PC-9 (cell line): ENCODE results near the gene SLX4IP. TPM values are rescaled to one million over a fixed set of nuclear protein-coding genes. Genes with fewer than 3 reads are reported as not detected.

Experiments used
- BruUV-seq: library from RNA; stranded (reverse); fragments of 400-500 nt; replicated peaks from 2 replicates; lab custom pipeline; 2021; lab: Mats Ljungman, UMichigan
- CTCF ChIA-PET: fragments of 300-600 bp; sonication (Branson Sonifier 250); formaldehyde crosslinking; loops from one replicate; lab custom pipeline; 2022; ENCODE audit warnings: antibody characterized with exemption; lab: Charles Lee
- POLR2A ChIA-PET: fragments of 300-600 bp; sonication (Branson Sonifier 250); formaldehyde crosslinking; loops from one replicate; lab custom pipeline; 2022; ENCODE audit warnings: antibody characterized with exemption; ENCODE audit not compliant: unreplicated experiment; lab: Charles Lee
- DNase-seq, 2 experiments: peaks; one replicate each; pipeline versions ENCODE4 v3.0.0 to v3.0.0-alpha.2; 2015 to 2022; ENCODE audit warnings: mixed read lengths in 1 of 2
- H2AFZ ChIP-seq: fragments of 200-600 bp; sonication (generic); 2 replicates; pipeline ENCODE4 v1.8.1; 2017; ENCODE audit warnings: antibody characterized with exemption
- H3F3A ChIP-seq: fragments of 200-600 bp; sonication (generic); 2 replicates; pipeline ENCODE4 v1.8.1; 2017; ENCODE audit warnings: antibody characterized with exemption, mild to moderate bottlenecking, low read depth; ENCODE audit not compliant: insufficient read depth
- H3K27ac ChIP-seq: fragments of 200-600 bp; sonication (generic); 2 replicates; pipeline ENCODE4 v1.6.1; 2016; ENCODE audit warnings: mixed run types
- H3K27me3 ChIP-seq: fragments of 200-600 bp; sonication (generic); 2 replicates; pipeline ENCODE4 v1.6.1; 2016; ENCODE audit warnings: low read depth, mixed run types; ENCODE audit not compliant: insufficient read depth
- H3K36me3 ChIP-seq: fragments of 200-600 bp; sonication (generic); 2 replicates; pipeline ENCODE4 v1.6.1; 2016; ENCODE audit warnings: low read depth, mixed run types
- H3K4me1 ChIP-seq: fragments of 200-600 bp; sonication (generic); replicated peaks from 2 replicates; pipeline ENCODE4 v1.6.1; 2016; ENCODE audit warnings: mixed run types; ENCODE audit not compliant: insufficient read depth
- H3K4me2 ChIP-seq: fragments of 200-600 bp; sonication (generic); 2 replicates; pipeline ENCODE4 v1.6.1; 2017; ENCODE audit warnings: mixed run types
- H3K4me3 ChIP-seq: fragments of 200-600 bp; sonication (generic); 2 replicates; pipeline ENCODE4 v1.6.1; 2016; ENCODE audit warnings: mixed run types
- H3K79me2 ChIP-seq: fragments of 200-600 bp; sonication (generic); 2 replicates; pipeline ENCODE4 v1.6.1; 2017; ENCODE audit warnings: low read depth, mixed run types
- H3K9me2 ChIP-seq: fragments of 200-600 bp; sonication (generic); 2 replicates; pipeline ENCODE4 v1.8.1; 2017; ENCODE audit warnings: mild to moderate bottlenecking; ENCODE audit not compliant: insufficient read depth
- H3K9me3 ChIP-seq: fragments of 200-600 bp; sonication (generic); 2 replicates; pipeline ENCODE4 v1.8.1; 2016; ENCODE audit warnings: low read depth; ENCODE audit not compliant: insufficient read depth
- H4K20me1 ChIP-seq: fragments of 200-600 bp; sonication (generic); 2 replicates; pipeline ENCODE4 v1.8.1; 2017; ENCODE audit not compliant: insufficient read depth
- EZH2 ChIP-seq: fragments of 200-600 bp; sonication (generic); IDR thresholded peaks from 2 replicates; pipeline ENCODE4 v1.8.0; 2017; ENCODE audit warnings: antibody characterized with exemption, low read depth
- intact Hi-C: fragments of 100-400 bp; cut with micrococcal nuclease; formaldehyde crosslinking; loops from one replicate; pipeline ENCODE4 v1.10.0; 2022; ENCODE audit not compliant: unreplicated experiment
- total RNA-seq: library from RNA; stranded (reverse); gene quantifications from 2 replicates; pipeline ENCODE4 v1.2.3, GENCODE V29; 2021
- TF ChIP-seq, protein P1 (sequence below): fragments of 200-600 bp; sonication (generic); conservative IDR thresholded peaks from 2 replicates; pipeline ENCODE4 v1.6.1; 2017; ENCODE audit warnings: mixed run types, antibody characterized with exemption, mild to moderate bottlenecking, moderate library complexity

The SLX4IP gene
- total RNA-seq, 1 experiment from 2014 or later: 13.4 TPM

DNA sequence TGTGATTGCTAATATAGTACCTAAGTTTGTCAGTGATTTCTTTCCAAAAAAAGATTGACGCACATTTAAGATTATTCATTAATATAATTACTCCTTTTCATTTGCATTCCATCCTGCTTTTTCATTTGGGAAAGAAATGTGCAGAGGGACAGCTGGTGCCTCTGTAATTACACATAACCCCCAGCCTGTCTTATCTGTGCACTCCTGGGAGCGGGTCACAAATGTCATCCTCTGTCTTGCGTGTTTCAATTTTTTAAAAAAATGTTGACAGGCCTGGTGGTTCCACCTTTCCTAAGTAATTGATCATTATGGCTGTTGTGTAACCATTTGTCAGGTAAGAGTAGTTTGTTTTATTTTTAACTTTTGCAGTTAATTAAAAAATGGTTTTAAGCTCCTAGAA lies 92.7 kb downstream of the SLX4IP start:
- H3F3A ChIP-seq: no peaks in the 10 kb centered on the region
- H3K4me2 ChIP-seq: no peak overlapping the region
- no peaks in the 10 kb centered on the region for H3K9me2 ChIP-seq
- H2AFZ ChIP-seq: no peak overlapping the region
- H3K36me3 ChIP-seq: no peaks in the 10 kb centered on the region
- ChIA-PET CTCF (no interaction called here), POLR2A (no interaction called here)
- no peaks in the 10 kb centered on the region for H4K20me1 ChIP-seq
- no peaks in the 10 kb centered on the region; the same call in 1 of the 2 replicates for H3K79me2 ChIP-seq
- DNase-seq: no peak
- intact Hi-C loops: no loop called here
- TF ChIP-seq, protein P1, sequence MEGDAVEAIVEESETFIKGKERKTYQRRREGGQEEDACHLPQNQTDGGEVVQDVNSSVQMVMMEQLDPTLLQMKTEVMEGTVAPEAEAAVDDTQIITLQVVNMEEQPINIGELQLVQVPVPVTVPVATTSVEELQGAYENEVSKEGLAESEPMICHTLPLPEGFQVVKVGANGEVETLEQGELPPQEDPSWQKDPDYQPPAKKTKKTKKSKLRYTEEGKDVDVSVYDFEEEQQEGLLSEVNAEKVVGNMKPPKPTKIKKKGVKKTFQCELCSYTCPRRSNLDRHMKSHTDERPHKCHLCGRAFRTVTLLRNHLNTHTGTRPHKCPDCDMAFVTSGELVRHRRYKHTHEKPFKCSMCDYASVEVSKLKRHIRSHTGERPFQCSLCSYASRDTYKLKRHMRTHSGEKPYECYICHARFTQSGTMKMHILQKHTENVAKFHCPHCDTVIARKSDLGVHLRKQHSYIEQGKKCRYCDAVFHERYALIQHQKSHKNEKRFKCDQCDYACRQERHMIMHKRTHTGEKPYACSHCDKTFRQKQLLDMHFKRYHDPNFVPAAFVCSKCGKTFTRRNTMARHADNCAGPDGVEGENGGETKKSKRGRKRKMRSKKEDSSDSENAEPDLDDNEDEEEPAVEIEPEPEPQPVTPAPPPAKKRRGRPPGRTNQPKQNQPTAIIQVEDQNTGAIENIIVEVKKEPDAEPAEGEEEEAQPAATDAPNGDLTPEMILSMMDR: no peak
- TF ChIP-seq EZH2: no peak
- no peak overlapping the region for H3K27ac ChIP-seq
- no peaks in the 10 kb centered on the region for H3K27me3 ChIP-seq
- no peak overlapping the region for H3K4me3 ChIP-seq
- H3K9me3 ChIP-seq: no peaks in the 10 kb centered on the region
- BruUV-seq: no TSS peak
- H3K4me1 ChIP-seq: peaks cover 9% of the 10 kb centered on the region; the same call in 1 of the 2 replicates

DNA sequence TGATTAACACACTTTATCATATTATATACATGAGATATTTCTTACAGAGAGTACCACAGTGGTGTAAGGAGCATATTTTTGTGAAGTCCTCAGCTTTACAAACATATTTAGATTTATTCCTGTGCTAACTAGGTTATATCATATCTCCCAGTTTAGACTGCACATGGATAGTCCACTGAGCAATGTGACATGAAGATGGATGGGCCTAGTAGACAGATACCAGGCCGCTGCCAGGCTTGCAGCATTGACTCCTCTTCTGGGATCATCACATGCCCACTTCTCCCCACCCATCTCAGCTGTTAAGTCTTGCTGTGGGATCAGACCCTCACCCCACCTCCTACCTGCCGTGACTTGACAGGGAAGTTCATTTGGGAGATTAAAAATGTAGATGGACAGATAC lies 95.8 kb downstream of the SLX4IP start:
- H2AFZ ChIP-seq: no peak overlapping the region
- H3K79me2 ChIP-seq: no peaks in the 10 kb centered on the region
- no peaks in the 10 kb centered on the region for H3K9me3 ChIP-seq
- CTCF ChIA-PET: no interaction called here
- no peaks in the 10 kb centered on the region for H3F3A ChIP-seq
- no peak overlapping the region for H3K4me3 ChIP-seq
- no peaks in the 10 kb centered on the region for H4K20me1 ChIP-seq
- no peak for DNase-seq
- no peaks in the 10 kb centered on the region for H3K9me2 ChIP-seq
- H3K27me3 ChIP-seq: no peaks in the 10 kb centered on the region
- POLR2A ChIA-PET: no interaction called here
- no TSS peak for BruUV-seq
- H3K27ac ChIP-seq: no peak overlapping the region
- no peak for TF ChIP-seq EZH2
- TF ChIP-seq, protein P1: no peak
- no peaks in the 10 kb centered on the region for H3K4me1 ChIP-seq
- intact Hi-C loops: loop anchor here (10.0 kb wide), 1 partner anchor 436 kb away; no protein-coding TSS in a partner anchor
- H3K4me2 ChIP-seq: no peak overlapping the region
- no peaks in the 10 kb centered on the region for H3K36me3 ChIP-seq

DNA sequence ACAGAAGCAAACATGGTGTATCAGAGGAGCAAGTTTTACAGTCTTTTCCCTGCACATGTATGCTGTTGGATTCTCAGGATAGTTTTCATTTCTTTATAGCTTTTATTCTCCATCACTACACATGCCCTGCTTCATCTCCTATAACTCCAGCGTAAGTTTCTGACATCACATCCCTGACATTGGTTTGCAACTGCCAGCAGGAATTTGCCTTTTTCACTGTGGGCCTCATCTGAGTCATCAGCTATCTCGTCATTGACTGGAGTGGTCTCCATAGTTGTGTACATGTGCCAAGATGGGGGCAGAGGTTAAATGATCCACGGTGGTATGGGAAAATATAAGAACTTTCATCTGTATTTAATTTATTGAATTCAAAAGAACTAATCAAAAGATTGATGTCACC lies 96.7 kb downstream of the SLX4IP start:
- no peaks in the 10 kb centered on the region for H3K79me2 ChIP-seq
- ChIA-PET POLR2A (interaction anchor here (0.5 kb wide), 1 partner anchor 1685 kb away, joined by 3 read pairs; no protein-coding TSS in a partner anchor), CTCF (no interaction called here)
- TF ChIP-seq EZH2: no peak
- TF ChIP-seq, protein P1: no peak
- H3K4me2 ChIP-seq: no peak overlapping the region
- 0 out of 2 replicates have a peak, but pooled peaks cover 3% of the 10 kb centered on the region for H3K4me1 ChIP-seq
- no peak for DNase-seq
- H3K36me3 ChIP-seq: no peaks in the 10 kb centered on the region
- H4K20me1 ChIP-seq: no peaks in the 10 kb centered on the region
- H3K27ac ChIP-seq: no peak overlapping the region
- H2AFZ ChIP-seq: no peak overlapping the region
- intact Hi-C loops: loop anchor here (10.0 kb wide), 1 partner anchor 437 kb away; no protein-coding TSS in a partner anchor
- H3K27me3 ChIP-seq: no peaks in the 10 kb centered on the region
- BruUV-seq: no TSS peak
- H3K9me3 ChIP-seq: no peaks in the 10 kb centered on the region
- no peaks in the 10 kb centered on the region for H3K9me2 ChIP-seq
- H3F3A ChIP-seq: no peaks in the 10 kb centered on the region; the same call in 1 of the 2 replicates
- H3K4me3 ChIP-seq: no peak overlapping the region
